Heart left ventricle (tissue), 16 donors: ENCODE measurements around the gene PRRX2. TPM values are rescaled to one million over a fixed set of nuclear protein-coding genes. Genes with fewer than 3 reads are reported as not detected.

Source experiments
- ATAC-seq, 4 donors: fragments of 200-7000 bp; cut with Tn5 transposase; one replicate each; pipeline ENCODE4 v1.9.1; 2020 to 2022; ENCODE audit warnings: moderate library complexity in 4 of 4, mild to moderate bottlenecking in 3 of 4, moderate number of reproducible peaks in 1 of 4
- DNase-seq, 5 donors: peaks; one replicate each; pipeline ENCODE4 v3.0.0-alpha.2; 2020
- H3K27ac ChIP-seq, 12 donors: fragments of 200-600 bp; sonication (generic) in 4 of 12; one replicate each; pipeline versions ENCODE4 v1.5.0 to v1.8.0; 2016 to 2022; ENCODE audit warnings: mild to moderate bottlenecking in 2 of 12
- H3K27me3 ChIP-seq, 9 donors: fragments of 200-600 bp; sonication (generic) in 2 of 9; one replicate each; pipeline versions ENCODE4 v1.5.1 to v1.8.0; 2016 to 2022; ENCODE audit warnings: mild to moderate bottlenecking in 3 of 9
- H3K36me3 ChIP-seq, 9 donors: fragments of 200-600 bp; sonication (generic) in 2 of 9; one replicate each; pipeline versions ENCODE4 v1.5.0 to v1.8.0; 2018 to 2022; ENCODE audit warnings: mild to moderate bottlenecking in 2 of 9
- H3K4me1 ChIP-seq, 12 donors: fragments of 200-600 bp; sonication (generic) in 4 of 12; one replicate each; pipeline versions ENCODE4 v1.5.0 to v1.8.0; 2016 to 2022; ENCODE audit warnings: mild to moderate bottlenecking in 3 of 12
- H3K4me3 ChIP-seq, 12 donors: fragments of 200-600 bp; sonication (generic) in 4 of 12; one replicate each; pipeline versions ENCODE4 v1.5.0 to v1.8.0; 2017 to 2022; ENCODE audit warnings: mild to moderate bottlenecking in 9 of 12, moderate library complexity in 4 of 12
- H3K9me3 ChIP-seq, 12 donors: fragments of 200-600 bp; sonication (generic) in 4 of 12; one replicate each; pipeline versions ENCODE4 v1.5.0 to v1.8.0; 2016 to 2022; ENCODE audit warnings: mild to moderate bottlenecking in 1 of 12
- POLR2A ChIP-seq, 2 donors: fragments of 450-650 bp; IDR thresholded peaks; one replicate each; pipeline ENCODE4 v1.6.1; 2017; ENCODE audit warnings: antibody characterized with exemption in 2 of 2, mild to moderate bottlenecking in 2 of 2, moderate library complexity in 2 of 2
- WGBS, 4 donors: extraction: QIAGEN DNeasy Blood & Tissue Kit in 2 of 4; methylation state at CpG; one replicate each; pipeline versions ENCODE4 v1.1.5 to v1.1.7; 2013 to 2018; 5-methylcytosine and 5-hydroxymethylcytosine counted together
- intact Hi-C, 10 donors: fragments of 100-400 bp; cut with DNase I; formaldehyde crosslinking; loops; one replicate each; pipeline versions ENCODE4 v1.11.1 to v1.14.2; 2022
- polyA plus RNA-seq, 2 donors: library from polyadenylated mRNA; stranded (reverse); fragments of 200-250 nt; gene quantifications; one replicate each; pipeline ENCODE4 v1.2.3, GENCODE V29; 2013
- total RNA-seq, 9 donors: library from RNA; depleted of rRNA in 2 of 9; stranded (reverse); fragments of >200 nt in 2 of 9; fragmentation: NEBNext Ultra II Directional in 3 of 9; extraction: Animal tissue kit (Norgen Biotek cat#: 25700) in 3 of 9; gene quantifications; one replicate each; pipeline versions ENCODE4 v1.1.0 to v1.2.4, GENCODE V29; 2016 to 2023
- TF ChIP-seq, protein P1 (sequence below), 12 donors: fragments of 200-600 bp; sonication (generic) in 4 of 12; IDR thresholded peaks; one replicate each; pipeline versions ENCODE4 v1.5.0 to v1.8.0; 2018 to 2022; ENCODE audit warnings: antibody characterized with exemption in 12 of 12, mild to moderate bottlenecking in 5 of 12
- donor health status: ischemic (EF 13 %, LVEDD 7.1; RV severe dilation, severe dysfunction).
- donor health status: healthy with polysubstance abuse.
- donor health status: DM: no; HTN: yes; CAD: no.
- donor health status: DM: no; HTN: no; CAD: no.
- donor health status: ischemic (EF 25% LVEDD 6.9; RV normal size, moderate dysfunction).
- donor health status: ischemic (EF 25% LVEDD 5.7; RV mildly dilated, moderate dysfunction).
- donor health status: healthy.
- donor health status: DM: yes; HTN: yes; CAD: no.
- donor health status: ischemic (EF 35%, LVEDD 5.7; RV mildly dilated, moderate dysfunction).
- donor health status: nonischemic (EF 11% LVEDD 7.7; RV severe dilation, severe dysfunction).
- donor health status: DM: yes; HTN: yes; CAD: no.
- donor health status: PGD.
- donor health status: ischemic (EF 29% LVEDD 5.4; RV normal size, mild dysfunction).
- donor health status: nonischemic (EF 23%, LVEDD 6.1; RV moderate dilation, normal function).

PRRX2 gene
- total and polyA plus RNA-seq, 11 donors: 0.22 to 1.5 (median 0.75) TPM; not detected in 1

DNA sequence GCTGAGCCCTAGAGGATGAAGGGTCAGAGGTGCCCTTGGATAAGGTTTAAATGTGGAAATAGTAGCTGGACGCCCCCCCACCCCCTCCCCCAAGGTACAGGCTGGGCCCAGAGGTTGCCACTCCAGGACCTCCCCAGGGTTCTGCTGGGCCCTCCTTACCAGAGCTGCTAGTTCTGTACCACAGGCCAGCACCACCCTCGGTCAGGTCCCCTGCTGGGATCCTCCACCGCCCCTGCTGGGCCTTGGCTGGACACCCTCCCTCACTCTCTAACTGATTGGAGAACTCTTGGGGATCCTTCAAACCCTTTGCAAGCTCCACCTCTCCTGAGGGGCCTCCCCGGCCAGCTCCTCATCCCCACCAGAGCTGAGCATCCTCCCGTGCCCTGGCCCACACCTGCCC is 52.5 kb downstream of the PRRX2 start:
- intact Hi-C loops: no loop called here
- 69 to 84% (median 80%) methylated on average over 4 to 5 of the region's 5 CpGs for WGBS, 4 donors
- TF ChIP-seq, protein P1, sequence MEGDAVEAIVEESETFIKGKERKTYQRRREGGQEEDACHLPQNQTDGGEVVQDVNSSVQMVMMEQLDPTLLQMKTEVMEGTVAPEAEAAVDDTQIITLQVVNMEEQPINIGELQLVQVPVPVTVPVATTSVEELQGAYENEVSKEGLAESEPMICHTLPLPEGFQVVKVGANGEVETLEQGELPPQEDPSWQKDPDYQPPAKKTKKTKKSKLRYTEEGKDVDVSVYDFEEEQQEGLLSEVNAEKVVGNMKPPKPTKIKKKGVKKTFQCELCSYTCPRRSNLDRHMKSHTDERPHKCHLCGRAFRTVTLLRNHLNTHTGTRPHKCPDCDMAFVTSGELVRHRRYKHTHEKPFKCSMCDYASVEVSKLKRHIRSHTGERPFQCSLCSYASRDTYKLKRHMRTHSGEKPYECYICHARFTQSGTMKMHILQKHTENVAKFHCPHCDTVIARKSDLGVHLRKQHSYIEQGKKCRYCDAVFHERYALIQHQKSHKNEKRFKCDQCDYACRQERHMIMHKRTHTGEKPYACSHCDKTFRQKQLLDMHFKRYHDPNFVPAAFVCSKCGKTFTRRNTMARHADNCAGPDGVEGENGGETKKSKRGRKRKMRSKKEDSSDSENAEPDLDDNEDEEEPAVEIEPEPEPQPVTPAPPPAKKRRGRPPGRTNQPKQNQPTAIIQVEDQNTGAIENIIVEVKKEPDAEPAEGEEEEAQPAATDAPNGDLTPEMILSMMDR (IDR thresholded peaks at IDR 0.05): no peak
- no peak for TF ChIP-seq POLR2A (IDR thresholded peaks at IDR 0.05)
- Histone ChIP-seq H3K27ac (no peak overlapping the region), H3K9me3 (no peaks in the 10 kb centered on the region), H3K27me3 (peaks cover 0 to 5% (median 0%) of the 10 kb centered on the region in 9 donors), H3K4me3 (no peak overlapping the region), H3K4me1 (peaks cover 0 to 9% (median under 1%) of the 10 kb centered on the region in 12 donors), H3K36me3 (no peaks in the 10 kb centered on the region)
- no peak for DNase-seq
- ATAC-seq: no peak

GRCh38 chr9:129718647-129719046 is 53.2 kb downstream of the PRRX2 start:
- peaks cover 0 to 9% (median 0%) of the 10 kb centered on the region in 12 donors for H3K4me1 ChIP-seq
- H3K36me3 ChIP-seq: no peaks in the 10 kb centered on the region
- DNase-seq (no peak), ATAC-seq (no peak)
- no peaks in the 10 kb centered on the region for H3K27me3 ChIP-seq
- H3K27ac ChIP-seq: no peak overlapping the region
- 65 to 77% (median 71%) methylated on average over 5 of the region's 5 CpGs for WGBS, 4 donors
- H3K4me3 ChIP-seq: no peak overlapping the region
- TF ChIP-seq POLR2A (IDR thresholded peaks at IDR 0.05): no peak
- TF ChIP-seq, protein P1 (IDR thresholded peaks at IDR 0.05): no peak
- intact Hi-C loops: no loop called here
- H3K9me3 ChIP-seq: no peaks in the 10 kb centered on the region

- Histone ChIP-seq H3K36me3 (no peaks in the 10 kb centered on the region), H3K27ac (no peak overlapping the region), H3K27me3 (no peaks in the 10 kb centered on the region), H3K9me3 (no peaks in the 10 kb centered on the region), H3K4me1 (peaks cover 0 to 7% (median 0%) of the 10 kb centered on the region in 12 donors), H3K4me3 (no peak overlapping the region)
- WGBS, 4 donors: 59 to 73% (median 69%) methylated on average over 3 to 38 of the region's 38 CpGs
- ATAC-seq (no peak), DNase-seq (no peak)
- TF ChIP-seq, protein P1 (IDR thresholded peaks at IDR 0.05): no peak
- no peak for TF ChIP-seq POLR2A (IDR thresholded peaks at IDR 0.05)
- intact Hi-C loops: no loop called here
Observed at GRCh38 chr9:129719135-129719534, 53.7 kb downstream of the PRRX2 start.

DNA sequence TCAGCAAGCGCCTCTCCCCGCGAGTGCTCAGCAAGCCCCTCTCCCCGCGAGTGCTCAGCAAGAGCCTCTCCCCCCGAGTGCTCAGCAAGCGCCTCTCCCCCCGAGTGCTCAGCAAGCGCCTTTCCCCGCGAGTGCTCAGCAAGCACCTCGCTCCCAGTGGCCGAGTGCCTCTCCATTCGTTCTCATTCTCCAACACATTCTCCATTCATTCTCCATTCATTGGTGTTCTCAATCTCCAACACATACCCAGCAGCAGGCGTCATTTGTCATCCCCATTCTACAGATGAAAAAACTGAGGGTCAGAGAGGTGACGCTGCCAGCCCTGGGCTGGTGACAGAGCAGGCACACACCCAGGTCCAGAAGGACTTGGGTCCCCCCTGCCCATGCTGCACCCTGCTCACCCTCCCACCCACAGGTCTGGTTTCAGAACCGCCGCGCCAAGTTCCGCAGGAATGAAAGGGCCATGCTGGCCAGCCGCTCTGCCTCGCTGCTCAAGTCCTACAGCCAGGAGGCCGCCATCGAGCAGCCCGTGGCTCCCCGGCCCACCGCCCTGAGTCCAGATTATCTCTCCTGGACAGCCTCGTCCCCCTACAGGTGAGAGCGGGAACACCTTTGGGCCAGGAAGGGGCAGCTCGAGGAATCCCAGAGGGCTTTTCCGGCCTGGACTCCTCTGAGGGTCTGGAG is 54.9 kb downstream of the PRRX2 start:
- intact Hi-C loops: loop anchor here in 4 of 10 donors (5.0 to 10.0 kb wide), 3 partner anchors 68 to 76 kb away; partner anchors contain the start of gene ASB6 (in 1 of the 4)
- Histone ChIP-seq H3K4me3 (no peak overlapping the region), H3K27me3 (no peaks in the 10 kb centered on the region), H3K36me3 (no peaks in the 10 kb centered on the region), H3K9me3 (no peaks in the 10 kb centered on the region), H3K4me1 (peaks cover 0 to 6% (median 0%) of the 10 kb centered on the region in 12 donors), H3K27ac (no peak overlapping the region)
- ATAC-seq (no peak), DNase-seq (no peak)
- 81 to 88% (median 85%) methylated on average over 20 to 31 of the region's 31 CpGs for WGBS, 4 donors
- TF ChIP-seq, protein P1 (IDR thresholded peaks at IDR 0.05): no peak
- TF ChIP-seq POLR2A (IDR thresholded peaks at IDR 0.05): no peak
